ENCODE data around the gene NPEPPS.
"Not testable (repeated sequence)": the region's sequence is repeated elsewhere in the genome, so short reads cannot be mapped to it uniquely, and the experiment has no call there.

- not testable (repeated sequence) for TF ChIP-seq POLR2A (IDR thresholded peaks at IDR 0.05; ENCODE audit: low read length); GATA1 (IDR thresholded peaks at IDR 0.05; ENCODE audit: low read depth, low read length)
These were observed 10.6 kb upstream of the NPEPPS start for GRCh38 chr17:47520279-47520678.
